Coronary artery (tissue), 2 donors: ENCODE data around the gene EXOC5.

ENCODE experiments used
- DNase-seq: peaks from one replicate; pipeline ENCODE4 v3.0.0-alpha.2; 2017; ENCODE audit warnings: low spot score
- H3K27ac ChIP-seq, 2 donors: fragments of 200-600 bp; sonication (generic); one replicate each; pipeline ENCODE4 v1.5.1; 2016 to 2019
- H3K4me3 ChIP-seq: fragments of 200-600 bp; sonication (generic); 2 replicates; pipeline ENCODE4 v1.5.1; 2016; ENCODE audit warnings: mild to moderate bottlenecking, moderate library complexity
- CTCF ChIP-seq: fragments of 200-600 bp; sonication (generic); IDR thresholded peaks from one replicate; pipeline ENCODE4 v1.5.1; 2019; ENCODE audit warnings: antibody characterized with exemption

Gene EXOC5

GRCh38 chr14:57182760-57183503, 85.8 kb downstream of the EXOC5 start:
- Histone ChIP-seq H3K4me3 (no peak overlapping the region), H3K27ac (no peak overlapping the region)
- DNase-seq = no peak
- TF ChIP-seq CTCF = no peak

DNA sequence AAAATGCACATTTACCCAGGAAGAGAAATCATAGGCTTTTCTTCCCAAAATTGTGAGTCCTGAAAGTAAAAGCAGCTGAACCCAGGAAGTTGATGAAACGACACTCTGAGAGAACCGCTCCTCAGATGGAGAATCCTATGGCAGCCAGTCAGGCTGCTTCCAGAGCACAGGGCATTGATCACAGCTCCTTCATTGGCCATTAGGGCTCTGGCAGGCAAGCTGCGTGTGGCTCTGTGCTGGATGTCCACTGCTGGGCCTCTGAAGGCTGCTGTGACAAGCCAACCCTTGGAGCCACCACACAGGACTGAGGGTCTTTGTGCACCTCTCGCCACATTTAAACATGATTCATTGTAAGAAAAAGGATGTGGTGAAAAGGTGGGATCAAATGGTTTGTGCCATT, 89.4 kb downstream of the EXOC5 start:
- DNase-seq = no peak
- TF ChIP-seq CTCF = no peak
- H3K27ac ChIP-seq = no peak overlapping the region
- H3K4me3 ChIP-seq = no peak overlapping the region

DNA sequence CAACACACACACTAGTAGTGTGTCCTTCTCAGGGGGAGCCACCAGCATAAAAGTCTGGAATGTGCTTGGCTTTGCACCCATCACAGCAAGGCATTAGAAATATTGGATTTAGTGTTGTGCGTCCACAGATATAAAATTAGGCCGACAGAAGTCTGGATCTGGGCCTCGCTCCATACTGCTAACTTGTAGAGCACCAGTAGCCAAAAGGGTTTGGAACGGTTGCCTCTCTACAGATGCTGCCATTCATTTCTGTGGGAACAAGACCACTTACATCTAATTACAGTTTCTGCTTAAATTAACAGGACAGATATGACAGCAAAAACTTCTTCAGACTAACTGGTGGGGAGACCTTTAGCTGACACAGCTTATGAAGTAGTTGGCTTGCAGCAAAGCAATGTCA, 94.2 kb downstream of the EXOC5 start:
- Histone ChIP-seq H3K27ac (no peak overlapping the region), H3K4me3 (no peak overlapping the region)
- DNase-seq = no peak
- TF ChIP-seq CTCF = no peak

- no peak overlapping the region for H3K27ac ChIP-seq
- no peak overlapping the region for H3K4me3 ChIP-seq
- no peak for DNase-seq
- TF ChIP-seq CTCF = no peak
Measured at GRCh38 chr14:57171903-57172302, 96.8 kb downstream of the EXOC5 start.

DNA sequence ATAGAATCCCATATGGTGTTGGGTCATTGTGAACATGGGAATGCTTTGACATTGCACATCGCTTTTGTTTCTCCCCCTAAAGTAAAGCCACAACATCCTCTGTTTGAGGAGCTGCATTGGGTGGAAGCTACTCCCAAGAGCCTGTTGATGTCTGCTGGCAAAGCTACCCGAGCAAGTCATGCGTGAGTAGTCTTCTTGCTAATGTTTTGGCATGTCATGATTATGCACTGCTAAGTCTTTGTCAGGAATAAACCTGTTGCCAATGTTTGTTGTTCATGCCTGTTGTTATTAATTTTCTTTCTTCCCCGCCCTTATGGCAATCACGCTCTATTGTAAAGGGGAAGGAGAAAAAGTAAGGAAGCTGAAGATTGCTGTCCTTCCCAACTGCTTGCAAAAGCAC, 97.3 kb downstream of the EXOC5 start:
- no peak for DNase-seq
- no peak overlapping the region for H3K4me3 ChIP-seq
- no peak for TF ChIP-seq CTCF
- no peak overlapping the region for H3K27ac ChIP-seq

DNA sequence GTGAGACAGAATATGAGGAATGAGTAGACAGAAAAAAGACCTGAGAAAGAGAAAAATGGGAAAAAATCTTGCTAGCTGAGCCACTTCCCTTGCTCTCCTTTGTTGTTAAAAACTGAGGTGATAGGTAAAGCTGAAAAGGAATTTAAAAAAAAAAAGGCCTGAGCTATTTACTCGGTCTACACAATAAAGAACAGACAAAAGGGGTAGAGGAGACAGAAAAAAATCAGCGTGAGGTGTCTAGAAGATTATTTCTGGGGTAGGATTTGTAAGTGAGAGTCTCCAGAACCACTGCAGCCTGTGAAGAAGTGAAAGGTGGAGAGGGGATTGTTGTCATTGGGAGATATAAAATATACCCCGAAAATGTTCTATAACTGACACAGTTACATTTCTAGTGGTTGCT, 98.8 kb downstream of the EXOC5 start:
- H3K27ac ChIP-seq = no peak overlapping the region

More for the DNA sequence above, 98.8 kb downstream of the EXOC5 start:
- TF ChIP-seq CTCF = no peak
- no peak overlapping the region for H3K4me3 ChIP-seq
- DNase-seq = no peak
